Suprapubic skin (tissue), 4 donors: ENCODE results near the gene SEMA3F. TPM values are rescaled to one million over a fixed set of nuclear protein-coding genes. Genes with fewer than 3 reads are reported as not detected.

Experiments
- DNase-seq, 2 donors: peaks; one replicate each; pipeline ENCODE4 v3.0.0-alpha.2; 2019; ENCODE audit warnings: low spot score in 2 of 2
- H3K27ac ChIP-seq: fragments of 200-600 bp; sonication (generic); one replicate; pipeline ENCODE4 v1.5.1; 2019
- H3K27me3 ChIP-seq: fragments of 200-600 bp; sonication (generic); one replicate; pipeline ENCODE4 v1.5.1; 2019
- H3K36me3 ChIP-seq: fragments of 200-600 bp; sonication (generic); one replicate; pipeline ENCODE4 v1.5.1; 2019
- H3K4me1 ChIP-seq: fragments of 200-600 bp; sonication (generic); one replicate; pipeline ENCODE4 v1.5.1; 2019
- H3K4me3 ChIP-seq: fragments of 200-600 bp; sonication (generic); one replicate; pipeline ENCODE4 v1.5.1; 2019; ENCODE audit warnings: mild to moderate bottlenecking
- H3K9me3 ChIP-seq: fragments of 200-600 bp; sonication (generic); one replicate; pipeline ENCODE4 v1.5.1; 2019
- CTCF ChIP-seq, 2 donors: fragments of 200-600 bp in 1 of 2; fragments of 450-650 bp in 1 of 2; sonication (generic) in 1 of 2; IDR thresholded peaks; one replicate each; pipeline ENCODE4 v1.5.1; 2016 to 2019; ENCODE audit warnings: antibody characterized with exemption in 2 of 2, mild to moderate bottlenecking in 1 of 2, moderate library complexity in 1 of 2
- EP300 ChIP-seq: sonication (generic); formaldehyde crosslinking; IDR thresholded peaks from one replicate; pipeline ENCODE4 v1.6.1; 2017; ENCODE audit warnings: antibody characterized with exemption
- POLR2A ChIP-seq, 2 donors: fragments of 450-650 bp; IDR thresholded peaks; one replicate each; pipeline ENCODE4 v1.6.1; 2017; ENCODE audit warnings: antibody characterized with exemption in 2 of 2, mild to moderate bottlenecking in 2 of 2, moderate library complexity in 2 of 2
- POLR2AphosphoS5 ChIP-seq, 3 donors: sonication (generic); formaldehyde crosslinking; IDR thresholded peaks; one replicate each; pipeline ENCODE4 v1.6.1; 2017; ENCODE audit warnings: antibody characterized with exemption in 3 of 3
- WGBS: methylation state at CpG from one replicate; pipeline ENCODE4 v1.1.5; 2018; 5-methylcytosine and 5-hydroxymethylcytosine counted together
- total RNA-seq, 4 donors: library from RNA; depleted of rRNA; stranded (reverse); fragments of >200 nt; gene quantifications; one replicate each; pipeline ENCODE4 v1.1.0, GENCODE V29; 2016

SEMA3F gene
- total RNA-seq, 4 donors from 2014 or later: 123 to 188 (median 130) TPM

GRCh38 chr3:50155891-50156290, 767 bp downstream of the SEMA3F start:
- DNase-seq: no peak
- H3K27me3 ChIP-seq: peaks cover 7% of the 10 kb centered on the region
- peak overlapping the region; percentile 90 for H3K27ac ChIP-seq
- 12% methylated on average over 13 of the region's 13 CpGs for WGBS
- H3K9me3 ChIP-seq: no peaks in the 10 kb centered on the region
- peaks cover 87% of the 10 kb centered on the region for H3K4me1 ChIP-seq
- TF ChIP-seq POLR2A (IDR thresholded peaks at IDR 0.05) (no peak), POLR2AphosphoS5 (IDR thresholded peaks at IDR 0.05) (no peak), EP300 (no peak), CTCF (IDR thresholded peaks at IDR 0.05) (no peak)
- H3K4me3 ChIP-seq: peak overlapping the region; percentile 64
- H3K36me3 ChIP-seq: no peaks in the 10 kb centered on the region

GRCh38 chr3:50156549-50157493, 1.7 kb downstream of the SEMA3F start:
- peak overlapping the region; percentile 90 for H3K27ac ChIP-seq
- peaks cover 7% of the 10 kb centered on the region for H3K27me3 ChIP-seq
- peak overlapping the region; percentile 64 for H3K4me3 ChIP-seq
- H3K4me1 ChIP-seq: peaks cover 87% of the 10 kb centered on the region
- H3K36me3 ChIP-seq: no peaks in the 10 kb centered on the region
- no peak for DNase-seq
- 20% methylated on average over 16 of the region's 20 CpGs for WGBS
- TF ChIP-seq POLR2A (IDR thresholded peaks at IDR 0.05): no peak
- no peak for TF ChIP-seq POLR2AphosphoS5 (IDR thresholded peaks at IDR 0.05)
- no peak for TF ChIP-seq CTCF (IDR thresholded peaks at IDR 0.05)
- no peak for TF ChIP-seq EP300
- no peaks in the 10 kb centered on the region for H3K9me3 ChIP-seq

GRCh38 chr3:50157827-50158529, 2.9 kb downstream of the SEMA3F start:
- DNase-seq: no peak
- H3K9me3 ChIP-seq: no peaks in the 10 kb centered on the region
- H3K4me3 ChIP-seq: peak overlapping the region; percentile 64
- H3K27ac ChIP-seq: peak overlapping the region; percentile 90
- no peak for TF ChIP-seq CTCF (IDR thresholded peaks at IDR 0.05)
- TF ChIP-seq POLR2AphosphoS5 (IDR thresholded peaks at IDR 0.05): peak in 1 of 3 donors; percentile 33
- no peak for TF ChIP-seq POLR2A (IDR thresholded peaks at IDR 0.05)
- H3K36me3 ChIP-seq: no peaks in the 10 kb centered on the region
- H3K27me3 ChIP-seq: peaks cover 7% of the 10 kb centered on the region
- 42% methylated on average over 8 of the region's 12 CpGs for WGBS
- H3K4me1 ChIP-seq: peaks cover 87% of the 10 kb centered on the region

GRCh38 chr3:50158530-50159146, 3.5 kb downstream of the SEMA3F start:
- Histone ChIP-seq H3K4me1 (peaks cover 90% of the 10 kb centered on the region), H3K9me3 (no peaks in the 10 kb centered on the region), H3K27me3 (peaks cover 7% of the 10 kb centered on the region), H3K4me3 (peak overlapping the region; percentile 64), H3K27ac (peak overlapping the region; percentile 90), H3K36me3 (no peaks in the 10 kb centered on the region)
- 60% methylated on average over 3 of the region's 10 CpGs for WGBS
- TF ChIP-seq POLR2AphosphoS5 (IDR thresholded peaks at IDR 0.05) (no peak), EP300 (no peak), CTCF (IDR thresholded peaks at IDR 0.05) (no peak), POLR2A (IDR thresholded peaks at IDR 0.05) (no peak)
- no peak for DNase-seq
